Measurements from ENCODE around the gene MAPKAP1.

Gene MAPKAP1

GRCh38 chr9:125672876-125673275 lies 34.1 kb downstream of the MAPKAP1 start:
- DNase-seq: no peak

- DNase-seq: no peak
Measured at GRCh38 chr9:125663127-125663526, 43.9 kb downstream of the MAPKAP1 start.

- DNase-seq: no peak
Measured at GRCh38 chr9:125660557-125660956, 46.5 kb downstream of the MAPKAP1 start.

DNA sequence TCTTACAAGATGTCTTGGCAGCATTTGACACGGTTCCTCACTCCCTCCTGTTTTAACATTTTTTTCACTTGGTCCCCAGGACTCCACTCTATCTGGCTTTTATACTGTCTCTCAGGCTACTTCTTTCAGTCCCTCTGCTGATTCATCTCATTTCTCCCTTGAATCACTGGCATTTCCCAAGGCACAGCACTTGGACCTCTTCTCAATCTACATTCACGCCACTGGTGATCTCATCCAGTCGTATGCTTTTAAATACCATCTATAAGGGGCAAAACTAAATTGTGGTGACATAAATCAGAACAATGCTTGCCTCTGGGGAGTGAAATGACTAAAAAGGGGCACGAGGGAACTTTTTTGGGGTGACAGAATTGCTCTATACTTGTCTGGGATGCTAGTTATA lies 47.1 kb downstream of the MAPKAP1 start:
- DNase-seq: no peak

GRCh38 chr9:125659201-125659840 lies 47.7 kb downstream of the MAPKAP1 start:
- no peak for DNase-seq

GRCh38 chr9:125656560-125656959 lies 50.4 kb downstream of the MAPKAP1 start:
- DNase-seq: no peak

DNA sequence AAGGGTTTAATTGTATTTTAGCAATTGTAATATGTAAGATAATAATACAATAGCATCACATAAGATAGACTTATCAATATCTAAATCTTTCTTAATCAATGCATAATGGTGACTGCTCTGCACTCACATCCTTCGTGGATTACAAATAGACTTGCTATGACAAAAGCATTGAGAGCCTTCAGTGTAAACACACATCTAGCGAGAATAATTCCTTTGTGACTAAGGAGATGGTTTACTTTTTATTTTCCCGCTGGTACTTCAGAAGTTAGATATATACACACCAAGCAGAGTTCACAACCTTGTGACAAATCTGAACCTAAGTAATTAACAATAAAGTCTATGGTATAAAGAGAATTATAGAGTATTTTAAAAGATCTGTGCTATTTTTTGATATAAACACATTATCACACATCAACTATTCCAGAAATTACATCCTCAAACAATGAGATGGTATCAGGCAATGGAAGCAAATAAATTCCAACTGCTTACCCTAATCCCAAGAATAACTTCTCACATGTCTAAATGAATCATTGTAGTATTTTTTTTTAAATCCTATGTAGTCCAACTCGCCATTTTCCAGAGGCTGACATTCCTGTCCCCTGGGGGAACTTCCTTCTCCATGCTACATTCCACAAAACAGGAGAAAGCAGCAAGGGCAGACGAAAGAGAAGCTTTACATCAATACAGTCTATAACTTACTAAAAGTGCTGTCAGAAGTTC lies 51.2 kb downstream of the MAPKAP1 start:
- DNase-seq: no peak

- DNase-seq: no peak
Measured at GRCh38 chr9:125655066-125655633, 51.9 kb downstream of the MAPKAP1 start.

GRCh38 chr9:125654121-125654520 lies 52.9 kb downstream of the MAPKAP1 start:
- DNase-seq: no peak

DNA sequence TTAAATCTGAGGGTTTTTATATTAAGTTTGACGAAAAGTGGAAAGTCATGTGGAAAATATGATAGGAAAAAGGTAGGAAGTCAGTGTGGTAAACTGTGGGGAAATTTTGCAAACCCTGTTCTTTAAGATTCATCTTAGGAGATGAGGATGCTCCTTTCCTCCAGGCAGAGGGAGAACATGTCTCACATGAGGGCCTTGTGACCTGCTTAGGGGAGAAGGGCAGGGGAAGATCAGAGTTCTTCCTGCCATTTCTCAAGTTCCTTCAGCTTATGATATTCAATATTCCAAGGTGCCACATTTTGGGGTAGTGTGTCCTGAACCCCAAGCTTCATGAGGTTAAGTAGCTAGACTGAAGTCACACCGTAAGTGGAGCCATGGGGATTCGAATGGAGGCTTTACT lies 53.7 kb downstream of the MAPKAP1 start:
- DNase-seq: no peak

DNA sequence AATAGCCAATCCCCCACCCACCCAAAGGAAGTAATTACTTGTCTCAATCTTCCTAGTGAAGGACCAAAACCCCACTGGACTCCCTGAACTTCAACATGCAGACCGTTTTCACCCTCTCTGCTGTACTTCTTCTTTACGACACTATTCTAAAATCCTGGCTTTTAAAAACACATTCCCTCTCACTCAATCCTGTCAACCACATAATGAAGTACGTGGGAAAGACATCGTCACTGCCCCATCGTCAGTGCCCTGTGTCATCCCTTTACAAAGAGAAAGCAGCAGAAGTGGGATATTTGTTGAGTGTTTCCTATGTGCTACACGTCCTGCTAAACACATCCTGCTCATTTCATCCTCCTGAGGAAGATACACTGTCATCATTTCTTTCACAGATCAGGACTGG lies 54.2 kb downstream of the MAPKAP1 start:
- DNase-seq: no peak

DNA sequence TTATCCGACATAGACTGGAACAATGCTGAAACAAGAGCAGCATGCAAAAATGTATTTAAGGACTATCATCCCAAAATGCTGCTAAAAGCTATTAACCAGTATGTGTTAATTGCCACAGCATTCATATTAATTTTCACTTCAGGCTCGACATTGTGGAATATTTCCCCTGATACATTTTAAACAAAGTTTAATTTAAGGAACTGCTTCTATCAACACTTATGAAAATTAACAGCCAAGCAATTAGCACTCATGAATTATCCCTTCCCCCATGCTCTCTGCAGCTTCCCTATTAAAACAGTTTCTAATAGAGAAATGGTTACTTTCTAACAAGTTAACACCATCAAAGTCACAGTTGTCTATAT lies 54.8 kb downstream of the MAPKAP1 start:
- DNase-seq: no peak

GRCh38 chr9:125651576-125652232 lies 55.3 kb downstream of the MAPKAP1 start:
- no peak for DNase-seq

DNA sequence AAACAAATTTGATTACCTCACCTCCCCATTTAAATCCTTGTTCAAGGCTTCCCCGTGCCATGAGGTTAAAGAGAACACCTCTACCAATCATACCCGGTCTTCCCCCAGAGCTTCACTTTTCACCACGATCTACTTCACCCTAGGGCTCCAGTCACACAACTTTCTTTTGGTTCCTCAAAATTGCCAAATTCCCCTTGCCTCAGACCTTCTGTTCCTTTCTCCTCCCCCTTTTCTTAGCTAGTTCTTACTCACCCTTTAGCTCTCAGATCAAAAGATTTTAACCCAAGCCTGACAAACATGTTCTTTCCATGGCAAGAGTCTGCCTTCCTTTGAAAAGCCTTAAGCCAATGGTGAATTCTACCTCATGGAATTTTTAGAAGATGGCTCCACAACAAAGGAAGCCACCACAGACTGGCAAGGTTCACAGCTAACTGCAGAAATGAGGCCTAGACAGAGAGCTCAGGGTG lies 56.7 kb downstream of the MAPKAP1 start:
- no peak for DNase-seq

DNA sequence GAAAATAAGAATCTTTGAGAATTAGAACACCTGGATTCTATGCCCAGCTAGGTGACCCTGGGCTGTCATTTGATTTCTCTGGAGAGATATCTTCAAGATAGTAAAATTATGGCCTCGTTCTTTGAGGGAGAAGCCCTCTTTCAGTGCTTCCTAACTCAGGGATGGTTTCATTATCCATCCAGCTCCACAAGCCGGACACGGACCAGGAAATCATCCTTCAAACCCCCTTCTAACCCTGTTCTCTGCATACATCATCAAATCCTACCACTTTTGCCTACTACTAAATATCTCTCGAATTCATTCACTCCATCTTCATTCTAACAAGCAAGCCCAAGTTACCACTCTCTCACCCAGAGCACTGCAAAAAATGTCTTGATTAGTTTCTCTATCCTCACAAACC lies 57.2 kb downstream of the MAPKAP1 start:
- no peak for DNase-seq

- peak in 1 of 2 experiments; percentile 15 for DNase-seq
Measured at GRCh38 chr9:125649315-125649714, 57.7 kb downstream of the MAPKAP1 start.

- no peak for DNase-seq
Measured at GRCh38 chr9:125648294-125648693, 58.7 kb downstream of the MAPKAP1 start.

DNA sequence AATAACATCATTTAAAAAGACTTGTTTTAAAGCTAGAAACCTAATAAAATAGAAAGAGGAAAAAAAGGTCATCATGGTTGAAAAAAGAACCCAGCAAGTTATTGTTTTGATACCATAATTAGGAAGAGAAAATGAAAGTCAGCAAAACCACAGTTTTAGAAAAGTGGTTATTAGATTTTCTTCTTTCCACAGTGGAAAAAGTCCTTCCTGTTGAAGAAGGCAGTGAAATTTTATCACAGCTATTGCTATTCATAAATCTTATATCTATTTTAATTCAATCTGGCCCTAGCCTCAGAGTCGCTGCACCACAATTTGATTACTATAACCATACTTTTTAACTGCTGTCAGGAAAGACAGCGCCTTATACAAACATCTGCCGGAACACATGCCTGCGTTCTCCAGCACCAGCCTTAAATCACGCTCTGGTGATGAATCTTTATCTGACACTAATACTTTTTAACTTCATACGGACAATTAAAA lies 60.3 kb downstream of the MAPKAP1 start:
- no peak for DNase-seq

DNA sequence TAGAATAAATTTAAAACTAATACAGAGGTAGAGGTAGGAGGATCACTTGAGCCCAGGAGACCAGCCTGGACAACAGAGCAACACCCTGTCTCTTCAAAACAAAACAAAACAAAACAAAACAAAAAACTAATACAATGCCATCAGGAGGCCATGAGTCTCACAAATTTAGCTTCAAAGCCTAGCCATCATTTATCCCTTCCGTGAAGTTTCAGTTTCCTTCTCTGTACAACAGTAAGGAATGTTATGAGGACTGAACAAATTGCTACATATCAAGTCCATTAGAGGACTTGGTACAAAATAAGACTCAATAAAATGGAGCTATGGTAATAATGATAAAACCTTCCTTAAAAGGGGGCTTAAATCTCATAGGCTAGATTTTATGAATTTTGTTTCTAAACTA lies 60.8 kb downstream of the MAPKAP1 start:
- DNase-seq: no peak

GRCh38 chr9:125644819-125645507 lies 62.0 kb downstream of the MAPKAP1 start:
- no peak for DNase-seq

DNA sequence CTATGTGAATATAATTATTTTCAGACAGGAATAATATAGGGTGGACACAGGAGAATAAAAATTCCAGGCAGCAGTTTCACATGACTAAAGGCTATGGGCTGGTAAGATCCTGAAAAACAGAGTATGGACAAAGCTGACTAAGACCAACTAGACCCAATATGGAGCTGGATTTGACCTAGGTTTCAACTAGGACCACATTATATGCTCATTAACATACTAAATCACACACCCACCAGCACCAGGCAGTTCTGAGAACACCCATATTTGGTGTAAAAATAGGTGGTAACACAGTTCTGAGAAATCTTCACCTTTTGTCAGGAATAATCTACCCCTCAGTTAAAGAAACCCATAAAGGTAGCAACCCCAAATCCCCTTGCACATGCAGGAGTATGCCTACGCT lies 64.7 kb downstream of the MAPKAP1 start:
- no peak for DNase-seq

GRCh38 chr9:125639057-125639456 lies 68.0 kb downstream of the MAPKAP1 start:
- no peak for DNase-seq
